Common myeloid progenitor, CD34-positive (primary cell): ENCODE results near the gene HAGHL.

Source experiments
- CTCF ChIA-PET: fragments of 350-600 bp; sonication (Branson Sonifier 250); formaldehyde crosslinking; loops from one replicate; lab custom pipeline; 2021; ENCODE audit warnings: antibody characterized with exemption; lab: Charles Lee
- POLR2A ChIA-PET: fragments of 350-600 bp; sonication (Branson Sonifier 250); formaldehyde crosslinking; loops from one replicate; lab custom pipeline; 2021; ENCODE audit warnings: antibody characterized with exemption; lab: Charles Lee
- DNase-seq, 3 donors: peaks; one replicate each; pipeline versions ENCODE4 v3.0.0 to v3.0.0-alpha.2; 2013
- H3K27ac ChIP-seq, 2 experiments: 1 replicate in 1 of 2; 2 replicates in 1 of 2; pipeline ENCODE4 v1.7.0; 2013; ENCODE audit warnings: inconsistent platforms in 2 of 2, low read length in 2 of 2, mild to moderate bottlenecking in 2 of 2, low read depth in 1 of 2, moderate library complexity in 1 of 2; ENCODE audit not compliant: severe bottlenecking in 2 of 2, insufficient read depth in 1 of 2, poor library complexity in 1 of 2
- H3K27me3 ChIP-seq, 5 experiments: replicated peaks in 2 of 5; 1 replicate in 3 of 5; 2 replicates in 2 of 5; pipeline versions ENCODE4 v1.6.1 to v1.7.0; 2013; ENCODE audit warnings: low read length in 4 of 5, mild to moderate bottlenecking in 2 of 5, moderate library complexity in 2 of 5, inconsistent platforms in 1 of 5; ENCODE audit not compliant: insufficient read depth in 5 of 5, control insufficient read depth in 4 of 5
- H3K36me3 ChIP-seq, 4 experiments: 1 replicate in 2 of 4; 2 replicates in 2 of 4; pipeline versions ENCODE4 v1.6.1 to v1.7.0; 2013; ENCODE audit warnings: low read length in 3 of 4, control low read depth in 1 of 4, mild to moderate bottlenecking in 1 of 4; ENCODE audit not compliant: control insufficient read depth in 4 of 4, insufficient read depth in 4 of 4
- H3K4me1 ChIP-seq, 4 experiments: 1 replicate in 3 of 4; 2 replicates in 1 of 4; pipeline versions ENCODE4 v1.6.1 to v1.7.1; 2013; ENCODE audit warnings: low read length in 3 of 4, mild to moderate bottlenecking in 3 of 4, control low read depth in 1 of 4, inconsistent platforms in 1 of 4, moderate library complexity in 1 of 4; ENCODE audit not compliant: control insufficient read depth in 4 of 4, insufficient read depth in 4 of 4; ENCODE audit errors: control extremely low read depth in 1 of 4
- H3K4me3 ChIP-seq, 7 experiments: 1 replicate in 4 of 7; 2 replicates in 3 of 7; pipeline versions ENCODE4 v1.5.1 to v1.7.0; 2013; ENCODE audit warnings: mild to moderate bottlenecking in 7 of 7, low read length in 6 of 7, moderate library complexity in 6 of 7, inconsistent platforms in 2 of 7, low read depth in 2 of 7, control low read depth in 1 of 7; ENCODE audit not compliant: insufficient read depth in 4 of 7, control insufficient read depth in 1 of 7; ENCODE audit errors: extremely low read depth in 1 of 7
- H3K9me3 ChIP-seq, 5 experiments: 1 replicate in 4 of 5; 2 replicates in 1 of 5; pipeline versions ENCODE4 v1.6.1 to v1.7.1; 2013; ENCODE audit warnings: low read length in 4 of 5, mild to moderate bottlenecking in 2 of 5, inconsistent platforms in 1 of 5, low read depth in 1 of 5, moderate library complexity in 1 of 5; ENCODE audit not compliant: control insufficient read depth in 4 of 5, insufficient read depth in 2 of 5; ENCODE audit errors: control extremely low read depth in 1 of 5
- WGBS: methylation state at CpG from one replicate; pipeline ENCODE4 v1.1.5; 2013; ENCODE audit not compliant: insufficient coverage; 5-methylcytosine and 5-hydroxymethylcytosine counted together

HAGHL gene

DNA sequence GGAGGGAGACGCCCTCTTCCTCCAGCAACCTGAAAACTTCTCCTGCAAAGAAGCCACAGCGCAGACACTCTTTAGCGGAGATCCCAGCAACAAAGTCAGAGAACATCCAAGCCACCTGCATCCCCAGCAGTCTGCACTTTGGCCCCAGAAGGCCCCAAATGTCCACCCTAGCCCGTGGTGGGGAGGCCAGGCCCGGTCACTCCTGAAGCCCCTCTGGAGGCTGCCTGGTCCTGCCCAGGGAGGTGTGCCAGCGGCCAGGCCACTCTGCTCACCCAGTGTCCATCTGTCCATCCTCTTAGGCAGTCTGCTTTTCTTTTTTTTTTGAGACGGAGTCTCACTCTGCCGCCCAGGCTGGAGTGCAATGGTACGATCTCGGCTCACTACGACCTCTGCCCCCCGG, 5.4 kb downstream of the HAGHL start:
- Histone ChIP-seq H3K4me1 (peaks cover 0 to 25% (median 16%) of the 10 kb centered on the region in 4 experiments), H3K4me3 (no peak overlapping the region), H3K27me3 (no peaks in the 10 kb centered on the region), H3K9me3 (no peaks in the 10 kb centered on the region), H3K36me3 (peaks cover 3 to 75% (median 56%) of the 10 kb centered on the region in 4 experiments), H3K27ac (no peak overlapping the region)
- ChIA-PET POLR2A (no interaction called here), CTCF (interaction anchor here (0.8 to 3.4 kb wide), 3 partner anchors 16 to 53 kb away, joined by 3 to 11 read pairs (median 5); no protein-coding TSS in a partner anchor)
- WGBS = 96% methylated on average over 11 of the region's 12 CpGs
- no peak for DNase-seq

DNA sequence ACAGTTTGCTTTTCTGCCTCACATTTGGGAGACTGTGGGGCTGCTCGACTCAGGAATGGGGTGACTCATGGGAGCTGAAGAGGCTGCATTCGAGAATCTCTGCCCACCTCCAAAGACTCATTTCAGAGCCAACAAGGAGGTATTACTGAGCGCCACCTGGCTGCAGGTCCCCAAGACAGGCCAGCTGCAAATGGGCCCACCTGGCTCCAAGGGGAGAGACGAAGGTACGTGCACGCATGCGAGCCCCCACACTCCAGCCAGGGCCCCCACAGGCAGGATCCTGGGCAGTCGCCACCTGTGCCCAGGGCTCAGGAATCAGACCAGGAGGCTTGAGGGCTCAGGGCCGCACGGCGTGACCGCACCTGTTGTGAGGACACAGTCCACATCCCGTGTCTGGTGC, 6.0 kb downstream of the HAGHL start:
- Histone ChIP-seq H3K9me3 (no peaks in the 10 kb centered on the region), H3K36me3 (peaks cover 3 to 75% (median 59%) of the 10 kb centered on the region in 4 experiments), H3K27ac (no peak overlapping the region), H3K4me1 (peaks cover 0 to 25% (median 16%) of the 10 kb centered on the region in 4 experiments), H3K4me3 (no peak overlapping the region), H3K27me3 (no peaks in the 10 kb centered on the region)
- ChIA-PET CTCF (interaction anchor here (1.1 to 1.3 kb wide), 2 partner anchors 13 to 17 kb away, joined by 4 to 5 read pairs; no protein-coding TSS in a partner anchor), POLR2A (no interaction called here)
- DNase-seq = no peak
- 93% methylated on average over 11 of the region's 13 CpGs for WGBS

DNA sequence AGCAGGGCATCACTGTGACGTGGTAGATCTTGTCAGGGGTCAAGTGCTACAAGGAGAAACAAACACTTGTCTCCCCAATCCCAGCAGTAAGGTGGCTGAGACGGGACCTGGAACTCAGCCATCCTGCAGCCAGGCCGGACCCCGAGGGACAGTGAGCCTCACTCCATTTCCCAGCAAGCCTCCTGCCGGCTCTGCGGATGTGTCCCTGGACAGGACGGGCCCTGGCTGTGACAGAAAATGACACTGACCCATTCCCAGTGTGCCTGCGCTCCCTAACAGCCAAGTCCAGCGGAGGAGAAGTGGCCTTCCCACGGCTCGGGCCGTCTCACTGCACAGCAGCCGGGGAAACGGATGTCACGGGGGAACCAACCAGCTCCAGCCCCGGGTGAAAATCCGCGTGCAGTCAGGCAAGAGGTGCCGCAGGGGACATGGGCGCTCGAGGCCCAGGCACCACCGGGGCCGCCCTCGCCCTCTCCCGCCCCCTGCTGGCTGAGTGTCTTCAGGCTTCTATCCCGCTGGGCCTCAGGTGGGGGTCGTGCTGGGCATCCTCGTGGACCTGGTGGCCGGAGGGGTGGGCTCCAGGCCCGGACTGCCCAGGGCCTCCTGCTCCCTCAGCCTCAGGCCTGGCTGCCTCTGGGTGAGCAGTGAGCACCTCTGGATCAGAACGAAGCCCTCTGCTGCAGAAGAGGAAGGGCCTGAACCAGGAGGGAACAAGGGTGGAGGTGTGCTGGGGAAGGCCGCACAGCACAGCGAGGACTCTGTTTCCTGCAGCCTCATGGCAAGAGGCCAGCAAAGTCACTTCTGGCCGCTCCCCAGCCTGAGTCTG, 6.7 kb downstream of the HAGHL start:
- WGBS = 93% methylated on average over 34 of the region's 34 CpGs
- Histone ChIP-seq H3K4me3 (no peak overlapping the region), H3K36me3 (peaks cover 3 to 76% (median 59%) of the 10 kb centered on the region in 4 experiments), H3K27ac (no peak overlapping the region), H3K4me1 (peaks cover 0 to 25% (median 17%) of the 10 kb centered on the region in 4 experiments), H3K27me3 (no peaks in the 10 kb centered on the region), H3K9me3 (no peaks in the 10 kb centered on the region)
- ChIA-PET CTCF (interaction anchor here (1.3 kb wide), 1 partner anchor 14 kb away, joined by 4 read pairs; no protein-coding TSS in a partner anchor), POLR2A (no interaction called here)
- no peak for DNase-seq

DNA sequence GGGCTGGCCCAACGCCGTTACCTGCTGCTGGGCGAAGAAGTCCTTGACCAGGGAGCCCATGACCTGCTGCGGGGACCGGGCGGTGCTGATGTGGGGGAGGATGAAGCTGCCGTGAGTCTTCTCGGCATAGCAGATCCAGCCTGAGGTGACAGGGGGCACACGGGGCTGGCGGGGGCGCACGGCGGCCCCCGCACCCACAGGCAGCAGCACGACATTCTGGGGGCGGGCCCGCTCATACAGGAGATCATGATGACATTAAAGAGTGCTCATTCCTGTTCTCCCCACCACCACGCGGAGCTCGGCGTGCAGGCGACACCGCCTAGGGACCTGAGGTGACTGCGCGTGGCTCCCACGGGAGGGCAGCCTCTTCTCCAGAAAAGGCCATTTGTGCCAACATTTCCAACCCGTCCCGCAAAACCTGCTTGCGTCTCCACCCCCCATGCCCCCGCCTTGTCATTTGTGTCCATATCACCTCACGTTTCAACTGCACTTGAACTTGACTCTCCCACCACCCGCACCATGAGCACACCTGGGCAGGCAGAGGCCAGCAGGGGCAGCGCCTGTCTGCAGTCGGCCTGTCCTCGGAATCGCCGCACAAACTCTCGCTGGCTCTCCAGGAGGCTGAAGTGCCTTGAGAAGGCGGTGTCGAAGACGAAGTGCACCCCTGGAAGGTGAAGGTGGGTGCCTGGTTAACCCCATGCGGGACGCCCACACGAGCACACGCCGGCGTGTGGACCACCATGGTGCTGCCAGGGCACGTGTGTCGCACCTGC, 7.5 kb downstream of the HAGHL start:
- Histone ChIP-seq H3K27ac (no peak overlapping the region), H3K4me1 (peaks cover 0 to 27% (median 19%) of the 10 kb centered on the region in 4 experiments), H3K4me3 (no peak overlapping the region), H3K36me3 (peaks cover 3 to 74% (median 58%) of the 10 kb centered on the region in 4 experiments), H3K27me3 (no peaks in the 10 kb centered on the region), H3K9me3 (no peaks in the 10 kb centered on the region)
- DNase-seq = no peak
- ChIA-PET POLR2A (no interaction called here), CTCF (interaction anchor here (1.3 kb wide), 1 partner anchor 15 kb away, joined by 4 read pairs; no protein-coding TSS in a partner anchor)
- WGBS = 97% methylated on average over 42 of the region's 49 CpGs

DNA sequence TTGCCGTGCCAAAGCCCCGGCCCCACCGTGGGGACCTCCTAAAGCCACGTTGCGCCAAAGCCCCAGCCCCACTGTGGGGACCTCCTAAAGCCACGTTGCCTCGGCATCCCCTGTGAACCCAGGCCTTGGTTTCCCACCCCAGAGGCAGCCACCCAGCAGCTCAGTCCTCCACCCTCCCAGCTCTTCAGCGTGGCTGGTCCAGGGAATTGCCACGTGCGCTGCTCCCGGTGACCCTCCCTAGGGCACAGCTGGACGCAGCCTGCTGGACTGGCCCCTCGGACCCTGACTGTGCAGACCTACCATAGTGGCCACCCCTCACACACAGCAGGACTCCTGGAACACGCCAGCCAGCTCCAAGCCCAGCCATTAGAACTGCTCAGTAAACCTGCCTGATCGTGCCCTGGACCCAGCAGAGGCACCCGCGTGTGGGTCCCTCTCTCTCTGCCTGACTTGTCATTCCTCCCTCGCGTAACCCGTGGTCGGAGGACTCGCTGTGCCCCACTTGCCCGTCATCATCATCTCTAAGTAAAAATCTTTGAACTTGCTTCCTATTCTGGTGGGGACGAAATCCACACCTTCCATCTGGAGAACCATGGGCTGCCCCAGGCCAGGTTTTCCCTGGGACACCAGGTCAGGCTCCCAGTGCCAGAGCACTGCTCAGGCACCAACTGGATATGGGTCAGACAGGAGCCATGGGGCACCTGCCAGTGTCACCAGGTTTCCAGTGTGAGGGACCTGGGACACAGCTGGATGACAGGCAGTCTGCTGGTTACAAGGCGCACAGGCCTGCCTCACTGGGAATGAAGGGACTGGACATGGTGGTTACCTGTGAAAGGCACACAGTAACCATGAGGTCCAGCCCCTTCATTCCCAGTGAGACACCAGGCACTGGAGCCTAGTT, 8.3 kb downstream of the HAGHL start:
- no peaks in the 10 kb centered on the region for H3K27me3 ChIP-seq
- H3K27ac ChIP-seq = peak overlapping the region in 1 of 2 experiments; percentile 73
- ChIA-PET CTCF (interaction anchor here (0.7 to 1.3 kb wide), 5 partner anchors 8 to 51 kb away, joined by 3 to 5 read pairs (median 3); partner anchors contain the start of genes ANTKMT, CCDC78 and HAGHL), POLR2A (no interaction called here)
- peaks cover 0 to 36% (median 27%) of the 10 kb centered on the region in 4 experiments for H3K4me1 ChIP-seq
- H3K4me3 ChIP-seq = no peak overlapping the region
- 96% methylated on average over 25 of the region's 25 CpGs for WGBS
- H3K9me3 ChIP-seq = no peaks in the 10 kb centered on the region
- H3K36me3 ChIP-seq = peaks cover 3 to 67% (median 52%) of the 10 kb centered on the region in 4 experiments
- no peak for DNase-seq

DNA sequence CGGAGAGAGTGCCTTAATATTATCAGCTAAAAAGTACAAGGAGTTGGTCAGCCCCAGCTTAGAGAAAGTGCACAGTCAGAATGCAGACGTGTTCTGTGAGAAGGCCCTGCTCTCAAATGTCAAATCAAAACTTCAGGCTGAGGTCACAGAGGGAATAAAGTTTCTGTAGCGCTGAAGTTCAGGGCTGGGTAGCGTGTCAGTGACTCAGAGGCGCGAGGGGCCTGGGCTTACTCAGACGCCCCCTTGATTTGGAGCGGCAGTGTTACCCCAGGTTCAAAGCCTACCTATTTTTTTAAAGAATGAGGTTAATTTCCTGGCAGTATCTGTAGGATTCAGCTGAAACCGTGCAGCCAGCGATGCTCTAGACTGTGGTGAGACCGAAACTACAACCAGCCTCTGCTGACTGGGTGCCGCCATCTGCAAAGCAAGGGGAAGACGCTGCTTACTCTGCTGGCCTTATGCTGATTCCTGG, 9.1 kb downstream of the HAGHL start:
- CTCF ChIA-PET = interaction anchor here (0.6 to 1.6 kb wide), 7 partner anchors 9 to 1412 kb away, joined by 3 to 5 read pairs (median 3); partner anchors contain the start of genes ANTKMT, CCDC78 and HAGHL
- Histone ChIP-seq H3K4me3 (no peak overlapping the region), H3K36me3 (peaks cover 3 to 59% (median 46%) of the 10 kb centered on the region in 4 experiments), H3K9me3 (no peaks in the 10 kb centered on the region), H3K27me3 (no peaks in the 10 kb centered on the region), H3K27ac (peak overlapping the region in 1 of 2 experiments; percentile 73), H3K4me1 (peaks cover 0 to 38% (median 29%) of the 10 kb centered on the region in 4 experiments)
- POLR2A ChIA-PET = no interaction called here
- WGBS = 98% methylated on average over 13 of the region's 13 CpGs
- no peak for DNase-seq
